Epithelial cell of prostate (primary cell): ENCODE measurements around the gene FIBCD1.
A peak's percentile ranks its signal among the peaks of the same experiment; 100 is the strongest.
"Not testable (repeated sequence)": the region's sequence is repeated elsewhere in the genome, so short reads cannot be mapped to it uniquely, and the experiment has no call there.

Source experiments
- DNase-seq: peaks from one replicate; pipeline ENCODE4 v3.0.0-alpha.2; 2011; ENCODE audit warnings: low read depth, low spot score
- H3K27ac ChIP-seq: fragments of 450-650 bp; 2 replicates; pipeline ENCODE4 v1.5.1; 2017; ENCODE audit warnings: mild to moderate bottlenecking

The FIBCD1 gene

DNA sequence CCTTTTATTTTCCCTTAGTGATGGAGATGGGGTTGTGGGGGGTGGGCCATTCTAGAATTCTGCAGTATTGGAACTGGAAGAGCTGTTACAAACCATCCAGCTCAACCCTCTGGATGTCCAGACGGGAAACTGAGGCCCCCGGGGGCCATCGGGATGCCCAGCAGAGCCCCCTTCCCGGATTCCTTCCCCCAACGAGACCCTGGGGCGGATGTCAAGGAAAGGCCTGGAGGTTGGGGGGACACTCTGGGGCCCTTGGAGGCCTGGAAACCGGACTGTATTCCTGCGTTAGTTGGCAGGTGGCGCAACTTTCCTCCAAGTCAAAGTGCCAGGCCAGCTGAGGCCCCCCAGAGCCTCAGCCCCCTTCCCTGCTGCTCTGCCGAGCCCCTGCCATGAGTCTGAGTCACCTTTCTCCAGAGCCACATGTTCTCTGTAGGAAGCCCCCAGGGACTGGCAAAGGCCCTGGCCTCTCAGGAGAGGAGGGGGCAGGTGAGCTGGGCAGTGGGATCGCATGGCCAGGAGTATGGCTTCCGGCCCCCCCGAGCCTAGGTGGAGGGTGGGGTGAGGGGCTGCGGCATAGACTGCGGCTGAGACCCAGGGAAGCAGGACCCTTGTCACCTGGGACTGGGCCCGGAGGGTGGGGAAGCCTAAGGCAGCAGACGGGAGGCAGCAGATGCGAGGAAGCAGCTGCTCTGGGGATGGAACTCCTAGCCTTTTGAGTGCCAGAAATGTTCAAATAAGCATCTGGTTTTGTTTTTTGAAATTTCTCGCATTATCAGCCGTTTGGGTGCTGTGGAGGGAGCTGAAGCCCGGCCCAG lies 17.8 kb upstream of the FIBCD1 start:
- no peak overlapping the region for H3K27ac ChIP-seq
- DNase-seq = no peak

DNA sequence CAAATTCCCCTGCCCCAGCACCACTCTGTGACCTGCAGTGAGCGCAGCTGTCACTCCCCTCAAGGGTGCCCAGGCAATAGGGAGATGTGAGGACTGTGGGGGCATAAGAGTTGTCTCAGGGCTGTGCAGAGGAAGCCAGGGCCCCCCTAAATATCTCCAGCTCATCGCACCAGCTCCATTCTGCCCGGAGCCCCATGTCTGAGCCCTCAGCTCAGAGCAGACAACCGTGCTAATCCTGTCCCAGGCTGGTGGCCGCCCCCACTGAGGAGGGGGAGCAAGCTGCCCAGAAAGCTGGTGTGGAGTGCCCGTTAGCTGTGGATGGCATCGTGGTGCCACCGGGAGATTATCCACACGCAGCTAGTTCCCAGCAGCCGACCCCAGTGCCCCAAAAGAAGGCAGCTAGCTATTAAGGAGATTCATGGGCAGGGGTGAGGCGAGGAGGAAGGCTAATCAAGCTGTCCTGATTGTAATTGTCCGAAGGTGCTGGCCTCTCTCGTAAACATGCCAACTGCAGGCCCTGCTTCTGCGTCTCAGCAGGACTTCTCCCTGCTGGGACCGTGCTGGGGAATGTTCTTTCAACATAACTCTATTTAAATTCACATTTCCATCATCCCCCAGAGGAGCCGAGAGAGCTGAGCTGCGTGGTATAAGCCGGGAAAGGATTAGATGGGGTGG lies 17.0 kb upstream of the FIBCD1 start:
- no peak for DNase-seq
- H3K27ac ChIP-seq = no peak overlapping the region

DNA sequence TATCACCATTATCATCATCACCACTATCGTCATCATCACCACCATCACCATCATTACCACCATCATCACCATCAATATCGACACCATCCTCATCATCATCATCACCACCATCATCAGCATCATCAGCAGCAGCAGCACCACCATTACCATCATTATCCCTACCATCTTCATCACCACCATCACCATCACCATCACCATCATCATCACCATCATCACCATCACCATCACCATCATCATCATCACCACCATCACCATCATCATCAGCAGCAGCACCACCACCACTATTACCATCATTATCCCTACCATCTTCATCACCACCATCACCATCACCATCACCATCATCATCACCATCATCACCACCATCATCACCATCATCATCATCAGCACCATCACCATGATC lies 15.9 kb upstream of the FIBCD1 start:
- H3K27ac ChIP-seq, DNase-seq: not testable (repeated sequence)

DNA sequence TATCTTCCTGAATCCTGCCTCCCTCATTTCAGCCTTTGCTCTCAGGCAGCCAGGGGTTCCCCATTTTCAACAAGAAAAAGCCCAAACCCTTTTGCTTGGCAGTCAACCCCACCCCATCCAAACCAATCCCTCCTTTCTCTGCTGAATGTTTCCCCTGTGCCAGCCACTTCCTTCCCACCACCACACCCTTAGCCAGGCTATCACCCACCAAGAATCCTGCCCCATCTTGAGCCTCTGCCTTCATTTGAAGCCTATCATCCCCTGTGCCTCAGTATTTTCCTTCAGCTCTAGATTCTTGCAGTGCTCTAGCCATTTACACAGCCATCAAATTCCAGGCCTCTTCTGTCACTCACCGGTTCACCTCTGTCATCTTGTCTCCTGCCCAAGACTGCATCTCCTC lies 15.3 kb upstream of the FIBCD1 start:
- no peak for DNase-seq
- no peak overlapping the region for H3K27ac ChIP-seq

DNA sequence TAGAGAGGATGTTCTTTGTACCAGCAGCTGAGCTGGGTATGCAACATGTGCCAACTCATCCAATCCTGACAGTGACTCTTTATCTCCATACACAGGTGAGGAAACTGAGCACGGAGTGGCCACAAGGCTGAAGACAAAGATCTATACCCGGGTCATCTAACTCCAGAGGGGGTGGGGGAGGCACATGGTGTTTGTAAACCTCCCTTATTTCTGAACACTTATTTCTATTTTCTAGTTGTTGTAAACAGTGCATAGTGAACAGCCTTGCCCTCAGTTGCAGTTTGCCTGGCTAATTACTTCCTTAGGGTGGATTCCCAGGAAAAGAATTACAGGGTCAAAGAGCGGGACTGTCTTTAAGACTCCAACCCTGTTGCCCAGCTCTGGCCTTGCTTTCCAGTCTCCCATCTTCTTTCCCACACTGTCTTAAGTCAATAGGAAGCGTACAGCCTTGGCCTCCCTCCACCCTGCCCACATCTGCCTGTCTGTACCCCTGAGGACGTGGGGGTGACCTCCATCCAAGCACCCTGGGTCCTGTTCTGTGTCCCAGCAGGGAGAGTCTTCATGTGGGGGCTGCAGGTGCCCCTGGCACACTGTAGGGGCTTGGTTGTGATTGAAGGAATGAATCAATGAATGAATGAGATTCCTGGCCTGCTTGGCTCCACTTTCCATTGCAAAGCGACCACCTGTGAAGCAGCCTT lies 13.2 kb upstream of the FIBCD1 start:
- no peak for DNase-seq
- H3K27ac ChIP-seq = no peak overlapping the region

DNA sequence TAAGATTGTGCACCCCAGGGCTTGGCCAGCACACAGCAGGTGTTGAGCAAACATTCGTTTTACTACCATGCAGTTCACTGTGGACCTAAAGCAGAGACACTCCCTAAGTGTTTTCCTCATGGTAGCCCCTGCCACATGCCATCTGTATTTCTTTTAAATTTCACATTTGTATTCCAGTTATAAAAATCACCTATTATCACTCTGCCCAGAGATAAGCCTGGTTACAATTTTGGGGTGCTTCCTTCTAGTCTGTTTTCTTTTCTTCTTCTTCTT lies 10.9 kb upstream of the FIBCD1 start:
- no peak for DNase-seq
- no peak overlapping the region for H3K27ac ChIP-seq

DNA sequence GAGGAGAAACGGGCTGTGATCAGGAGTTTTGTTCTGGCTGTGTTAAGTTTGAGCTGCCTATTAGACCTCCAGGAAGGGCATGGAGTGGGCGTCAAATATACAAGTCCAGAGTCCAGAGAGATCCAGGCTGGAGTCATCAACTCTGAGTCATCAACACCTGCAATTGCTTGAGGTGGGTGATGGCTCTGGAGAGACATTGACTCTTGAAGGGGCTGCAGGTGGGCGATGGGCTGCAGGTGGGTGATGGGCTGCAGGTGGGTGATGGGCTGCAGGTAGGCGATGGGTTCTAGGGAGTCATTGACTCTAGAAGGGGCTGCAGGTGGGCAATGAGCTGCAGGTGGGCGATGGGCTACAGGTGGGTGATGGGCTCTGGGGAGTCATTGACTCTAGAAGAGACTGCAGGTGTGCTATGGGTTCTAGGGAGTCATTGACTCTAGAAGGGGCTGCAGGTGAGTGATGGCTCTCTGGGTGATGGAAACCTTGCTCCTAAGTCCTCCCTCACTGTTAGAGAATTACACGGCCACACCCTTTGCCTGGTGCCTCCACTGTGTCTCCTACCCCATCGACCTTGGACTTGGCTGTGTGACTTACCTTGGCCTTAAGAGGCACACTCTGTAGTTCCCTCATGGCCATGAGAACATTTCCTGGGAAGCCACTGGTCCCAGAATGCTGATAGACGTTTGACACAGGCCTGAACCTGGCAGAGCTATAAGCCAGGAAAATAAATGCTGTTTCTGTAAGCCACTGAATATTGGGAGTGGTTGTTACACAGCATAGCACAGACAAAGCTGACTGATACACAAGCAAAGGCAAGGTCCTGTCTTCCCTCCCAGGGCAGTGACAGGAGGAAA lies 10.4 kb upstream of the FIBCD1 start:
- no peak overlapping the region for H3K27ac ChIP-seq
- no peak for DNase-seq

DNA sequence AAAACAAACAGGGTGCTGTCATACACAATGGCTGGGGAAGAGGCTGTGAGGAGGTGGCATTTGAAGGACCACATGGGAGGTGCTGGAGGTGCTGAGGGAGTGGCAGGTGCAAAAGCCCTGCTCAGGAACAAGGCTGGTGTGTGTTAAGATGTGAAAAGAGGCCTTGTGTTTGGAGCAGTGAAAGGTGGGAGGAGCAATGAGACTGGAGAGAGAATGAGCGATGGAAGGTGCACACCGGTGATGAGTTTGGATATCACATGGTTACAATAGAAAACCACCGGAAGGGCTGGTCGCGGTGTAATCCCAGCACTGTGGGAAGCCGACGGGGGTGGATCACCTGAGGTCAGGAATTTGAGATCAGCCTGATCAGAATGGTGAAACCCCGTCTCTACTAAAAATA lies 9.2 kb upstream of the FIBCD1 start:
- H3K27ac ChIP-seq = peak overlapping the region; percentile 76
- no peak for DNase-seq

DNA sequence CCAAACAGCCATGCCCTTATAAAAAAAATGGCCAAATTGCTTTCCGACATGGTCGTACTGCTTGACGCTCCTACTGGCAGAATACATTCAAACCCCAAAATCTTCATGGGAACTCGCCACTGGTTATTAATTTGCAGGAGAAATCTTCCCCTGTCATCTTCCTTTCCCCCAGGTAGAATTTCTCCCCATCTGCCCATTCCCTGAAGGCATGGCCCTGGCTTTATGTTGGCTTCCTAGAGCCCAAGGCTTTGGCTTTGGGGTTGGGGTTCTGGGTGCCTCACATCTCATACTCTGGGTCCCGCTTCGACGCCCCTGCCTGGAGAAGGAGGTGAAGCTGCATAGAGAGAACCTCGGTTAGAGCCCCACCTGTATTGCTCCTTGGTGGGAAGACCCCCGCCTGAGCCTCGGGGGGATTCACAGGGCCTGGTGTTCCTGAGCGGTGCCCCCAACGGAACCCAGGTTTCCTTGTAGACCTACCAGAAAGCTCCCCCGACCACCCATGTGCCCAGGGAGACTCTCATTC lies 8.6 kb upstream of the FIBCD1 start:
- H3K27ac ChIP-seq = peak overlapping the region; percentile 76
- no peak for DNase-seq

DNA sequence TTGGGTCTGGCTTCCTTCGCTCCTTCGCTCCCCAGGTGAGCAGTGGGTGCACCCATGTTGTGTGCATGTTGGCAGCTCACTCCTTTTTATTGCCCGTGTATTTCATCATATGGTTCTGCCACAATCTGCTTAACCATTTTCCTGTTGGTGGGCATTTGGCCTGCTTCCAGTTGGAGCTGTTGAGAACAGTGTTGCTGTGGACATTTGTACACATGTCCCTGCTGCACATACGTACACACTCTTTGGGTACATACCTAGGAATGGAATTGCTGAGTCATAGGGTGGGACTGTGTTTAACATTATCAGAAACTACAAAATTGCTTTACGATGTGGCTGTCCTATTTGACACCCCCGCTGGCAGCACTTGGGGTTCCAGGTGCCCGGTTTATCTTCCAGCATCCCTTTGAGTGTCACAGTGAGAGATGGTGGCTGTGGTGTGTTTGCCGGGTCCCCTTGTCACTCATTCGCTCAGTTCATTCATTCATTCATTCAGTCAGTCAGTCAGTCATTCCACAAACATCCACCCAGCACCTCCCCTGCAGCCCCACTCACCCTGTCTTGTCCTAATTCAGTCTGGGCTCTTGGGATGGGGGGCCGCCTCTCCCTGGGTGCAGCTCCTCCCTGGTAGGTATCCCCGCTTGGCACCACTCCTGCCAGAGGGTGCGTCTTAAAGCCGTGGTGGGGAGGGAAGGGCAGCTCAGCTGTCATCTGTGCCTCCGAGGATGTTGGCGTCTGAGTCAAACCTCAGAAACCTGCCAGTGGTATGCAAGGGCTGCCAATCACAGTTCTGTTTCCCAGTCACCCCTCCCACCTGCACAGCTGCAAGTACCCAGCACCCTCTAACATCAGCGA lies 7.9 kb upstream of the FIBCD1 start:
- peak overlapping the region; percentile 76 for H3K27ac ChIP-seq
- DNase-seq = no peak

DNA sequence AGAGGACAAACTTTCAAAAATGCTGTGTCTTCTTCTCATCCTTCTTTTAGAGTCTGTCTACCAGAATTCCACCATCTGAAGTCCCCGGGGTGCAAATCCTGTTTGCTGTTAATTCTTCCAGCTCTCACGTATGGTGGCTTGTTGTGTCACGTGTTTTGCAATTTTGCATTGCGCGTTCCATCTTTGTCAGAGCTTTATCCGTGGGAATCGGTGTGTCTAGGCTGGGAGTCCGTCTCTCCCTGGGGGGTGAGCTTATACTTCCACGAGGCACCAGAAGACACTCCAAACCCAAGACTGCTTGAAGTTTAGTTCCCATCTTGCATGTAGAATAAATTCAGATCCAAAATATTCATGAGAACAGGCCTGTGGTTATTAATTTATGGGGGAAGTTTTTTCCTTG lies 6.1 kb upstream of the FIBCD1 start:
- DNase-seq = no peak
- no peak overlapping the region for H3K27ac ChIP-seq

DNA sequence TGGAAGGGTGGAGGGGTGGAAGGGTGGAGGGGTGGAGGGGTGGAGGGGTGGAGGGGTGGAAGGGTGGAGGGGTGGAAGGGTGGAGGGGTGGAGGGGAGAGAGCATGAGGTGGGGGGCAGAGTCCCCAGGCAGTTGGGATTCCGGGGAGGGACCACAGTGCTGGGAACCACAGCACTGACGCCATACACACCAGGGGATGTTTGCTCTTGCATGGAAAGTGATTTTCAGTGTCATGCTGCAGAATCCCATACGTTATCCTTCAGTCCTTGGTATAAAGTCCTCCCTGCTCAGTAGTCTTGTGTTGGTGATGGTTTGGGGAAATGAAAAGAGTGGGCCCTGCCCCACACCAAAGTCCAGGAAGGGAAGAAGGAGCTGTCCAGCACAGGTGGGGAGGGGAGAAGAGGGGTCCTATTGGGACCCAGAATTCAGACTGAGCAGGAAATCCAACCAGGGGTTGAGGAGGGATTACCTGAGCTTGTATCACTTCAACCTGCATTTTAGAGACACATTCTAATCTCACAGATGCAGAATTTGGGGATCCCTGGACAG lies 5.5 kb upstream of the FIBCD1 start:
- DNase-seq = no peak
- H3K27ac ChIP-seq = no peak overlapping the region

DNA sequence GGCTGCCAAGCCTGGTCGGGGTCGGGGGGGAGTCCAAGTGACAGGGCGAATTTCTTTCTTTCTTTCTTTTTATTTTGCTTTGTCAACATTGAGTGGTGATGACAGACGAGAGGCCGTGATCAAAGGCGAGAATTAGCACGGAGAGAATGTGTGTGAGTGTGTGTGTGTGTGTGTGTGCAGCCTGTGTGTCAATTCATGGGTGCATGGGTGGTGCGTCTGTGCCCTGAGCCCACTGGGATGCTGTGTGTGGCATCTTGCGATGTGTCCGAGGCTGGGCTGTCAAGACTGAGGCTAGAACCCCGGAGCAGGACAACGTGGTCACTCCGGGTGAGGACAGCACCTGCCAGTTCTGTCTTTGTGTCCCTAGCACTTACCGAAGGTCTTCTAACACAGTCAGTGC lies 4.7 kb upstream of the FIBCD1 start:
- no peak overlapping the region for H3K27ac ChIP-seq
- DNase-seq = no peak

DNA sequence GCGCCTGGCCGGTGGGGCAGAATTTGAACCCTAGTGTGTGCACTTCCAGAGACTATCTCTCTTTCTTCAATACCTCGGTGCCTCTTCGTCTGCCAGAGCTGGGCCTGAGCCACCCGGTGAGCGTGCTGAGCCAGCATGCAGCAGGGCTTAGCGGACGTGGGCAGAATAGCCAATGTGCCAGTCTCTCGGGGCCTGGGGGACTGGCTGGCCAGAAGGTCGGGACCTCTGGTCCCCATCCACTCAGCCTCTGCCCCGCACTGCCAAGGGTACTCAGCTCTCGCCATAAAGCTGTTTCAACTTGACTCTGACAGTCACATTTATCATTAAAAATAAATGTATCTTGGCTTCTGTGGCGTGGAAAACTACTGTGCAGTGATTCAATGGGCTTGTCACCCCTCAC lies 4.2 kb upstream of the FIBCD1 start:
- DNase-seq = no peak

DNA sequence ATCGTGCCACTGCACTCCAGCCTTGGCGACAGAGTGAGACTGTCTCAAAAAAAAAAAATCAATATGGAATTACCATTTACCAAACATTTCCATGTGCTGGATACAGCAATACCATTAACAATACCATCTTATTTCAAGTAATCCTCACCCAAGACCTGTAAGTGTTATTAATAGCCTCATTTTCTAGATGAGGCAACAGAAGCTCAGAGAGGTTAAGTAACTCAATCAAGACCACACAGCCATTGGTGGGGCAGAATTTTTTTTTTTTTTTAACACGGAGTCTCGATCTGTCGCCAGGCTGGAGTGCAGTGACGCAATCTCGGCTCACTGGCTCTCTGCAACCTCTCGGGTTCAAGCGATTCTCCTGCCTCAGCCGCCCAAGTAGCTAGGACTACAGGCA lies 3.6 kb upstream of the FIBCD1 start:
- H3K27ac ChIP-seq = no peak overlapping the region
- DNase-seq = no peak

More for the DNA sequence above, 4.2 kb upstream of the FIBCD1 start:
- no peak overlapping the region for H3K27ac ChIP-seq

DNA sequence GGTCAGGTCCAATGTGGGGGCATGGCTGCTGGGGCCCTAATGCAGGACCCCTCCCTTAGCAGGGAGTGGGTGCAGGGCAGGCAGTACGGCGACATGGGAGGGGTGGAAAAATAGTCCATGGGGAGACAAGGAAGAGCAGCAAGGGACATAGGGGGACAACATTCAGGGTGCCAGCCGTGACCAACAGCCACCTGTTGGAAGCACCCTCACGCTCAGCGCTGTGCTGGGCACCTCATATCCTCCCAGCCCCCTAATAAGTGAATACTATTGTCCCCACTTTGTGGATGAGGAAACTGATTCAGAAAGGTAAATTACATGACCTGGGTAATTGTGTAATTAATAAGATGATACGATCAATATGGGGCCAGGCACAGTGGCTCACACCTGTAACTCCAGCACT lies 3.0 kb upstream of the FIBCD1 start:
- DNase-seq = no peak
- no peak overlapping the region for H3K27ac ChIP-seq

DNA sequence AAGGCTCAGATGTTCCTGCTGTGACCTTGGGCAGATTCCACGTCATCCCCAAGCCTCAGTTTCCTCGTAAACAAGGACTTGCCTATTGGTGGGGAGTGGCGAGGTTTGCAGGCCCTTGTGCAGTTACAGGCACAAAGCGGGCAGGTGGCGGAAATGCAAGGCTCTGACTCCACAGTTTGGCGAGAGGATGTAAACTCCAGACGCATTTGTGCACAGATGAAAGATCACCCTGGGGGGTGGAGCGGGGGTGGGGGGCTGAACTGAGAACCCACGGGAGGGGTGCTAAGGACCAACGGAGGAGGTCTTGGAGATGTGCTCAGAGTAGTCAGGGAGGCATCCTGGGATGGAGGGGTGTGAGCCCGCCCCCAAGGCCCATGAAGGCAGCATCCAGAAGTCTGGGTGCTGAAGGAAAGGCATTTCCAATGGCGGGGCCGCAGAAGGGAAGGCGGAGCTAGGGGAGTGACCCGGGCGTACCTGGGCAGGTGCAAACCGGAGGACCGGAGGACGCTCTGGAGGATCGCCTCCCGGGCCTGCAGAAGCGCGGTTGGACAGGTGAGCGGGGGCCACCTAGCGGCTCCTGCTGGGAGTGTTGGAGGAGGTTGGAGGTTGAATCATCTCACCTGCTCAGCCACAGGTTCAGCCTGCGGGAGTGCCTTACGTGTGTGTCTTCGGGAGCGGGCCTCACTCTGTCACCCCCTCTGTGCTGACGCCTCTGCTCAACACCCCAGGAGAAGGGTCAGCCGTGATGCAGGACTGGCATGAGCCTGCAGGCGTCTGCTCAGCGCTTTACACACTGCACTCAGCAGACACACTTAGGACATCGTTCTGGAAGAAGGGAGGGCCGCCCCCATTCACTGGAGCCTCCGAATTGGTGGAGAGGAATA lies 1.9 kb upstream of the FIBCD1 start:
- peak; percentile 82 for DNase-seq
- no peak overlapping the region for H3K27ac ChIP-seq

DNA sequence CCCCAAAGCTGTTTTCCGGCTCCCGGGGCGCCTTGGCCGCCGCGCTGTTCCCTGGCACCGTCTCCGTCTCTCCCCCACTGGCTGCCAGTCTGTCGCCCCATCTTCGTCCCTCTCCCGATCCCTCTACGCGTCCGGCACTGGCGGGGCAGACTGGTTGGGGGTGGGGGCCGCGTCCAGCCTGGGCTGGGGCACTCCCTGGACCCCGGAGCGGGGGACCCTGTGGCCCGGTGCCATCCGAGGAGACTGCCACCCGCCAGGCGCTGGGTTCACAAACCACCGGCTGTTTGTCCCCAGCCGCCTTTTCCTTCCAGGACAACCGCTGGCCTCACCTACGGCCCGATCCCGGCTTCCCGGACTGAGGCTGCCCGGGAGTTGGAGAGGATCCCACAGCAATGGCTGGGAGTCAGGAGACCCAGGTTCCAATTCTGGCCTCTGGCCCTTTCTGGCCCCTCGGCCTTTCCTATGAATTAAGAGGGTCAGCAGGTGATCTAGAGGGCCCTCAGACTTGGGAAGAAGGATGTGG lies 1.0 kb upstream of the FIBCD1 start:
- no peak overlapping the region for H3K27ac ChIP-seq
- no peak for DNase-seq
